ENCODE results near the gene COG7.
"Not testable (repeated sequence)": the region's sequence is repeated elsewhere in the genome, so short reads cannot be mapped to it uniquely, and the experiment has no call there.

The COG7 gene

DNA sequence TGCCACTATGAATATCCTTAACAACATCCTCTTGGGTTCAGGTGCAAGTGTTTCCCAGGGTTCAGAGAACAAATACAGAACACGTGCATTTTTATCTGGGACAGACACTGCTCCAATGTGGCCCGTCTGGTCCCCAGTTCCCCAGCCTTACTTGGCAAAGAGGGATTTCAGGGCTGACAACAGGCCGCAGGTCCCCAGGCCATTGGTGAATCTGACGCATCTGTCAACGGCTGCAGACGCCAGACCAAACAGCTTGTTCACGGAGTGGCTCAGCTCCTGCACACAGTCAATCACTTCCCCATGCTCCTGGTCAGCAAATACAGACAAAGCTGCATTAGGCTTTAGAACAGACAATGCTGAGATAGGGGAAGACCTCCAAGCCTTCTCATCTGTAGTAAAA, 36.2 kb downstream of the COG7 start:
- in situ Hi-C loops (cut with MboI; ENCODE audit: low sequenced_read_pairs): no loop called here

DNA sequence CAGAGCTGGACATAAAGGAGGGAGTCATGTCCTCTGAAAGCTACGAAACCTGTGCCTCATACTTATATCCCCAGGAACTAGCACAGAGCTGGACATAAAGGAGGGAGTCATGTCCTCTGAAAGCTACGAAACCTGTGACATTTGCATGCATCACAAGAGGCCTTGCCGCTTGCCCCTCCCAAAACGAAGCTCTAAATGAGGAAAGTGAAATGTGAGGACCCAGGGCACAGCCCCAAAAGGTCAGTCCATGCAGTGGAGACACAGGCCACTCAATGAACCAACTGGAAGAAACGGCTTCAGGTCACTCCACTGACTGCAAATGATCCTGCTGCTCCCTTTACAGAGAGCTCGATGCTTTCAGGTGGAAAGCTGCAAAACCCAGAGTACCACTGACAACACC, 38.3 kb downstream of the COG7 start:
- in situ Hi-C loops (cut with MboI; ENCODE audit: low sequenced_read_pairs): no loop called here

GRCh38 chr16:23410176-23410575, 42.8 kb downstream of the COG7 start:
- in situ Hi-C loops (cut with MboI; ENCODE audit: low sequenced_read_pairs): no loop called here

GRCh38 chr16:23409522-23409921, 43.5 kb downstream of the COG7 start:
- in situ Hi-C loops (cut with MboI; ENCODE audit: low sequenced_read_pairs): no loop called here

- in situ Hi-C loops (cut with MboI; ENCODE audit: low sequenced_read_pairs): no loop called here
These were observed 44.1 kb downstream of the COG7 start for GRCh38 chr16:23408823-23409298.

DNA sequence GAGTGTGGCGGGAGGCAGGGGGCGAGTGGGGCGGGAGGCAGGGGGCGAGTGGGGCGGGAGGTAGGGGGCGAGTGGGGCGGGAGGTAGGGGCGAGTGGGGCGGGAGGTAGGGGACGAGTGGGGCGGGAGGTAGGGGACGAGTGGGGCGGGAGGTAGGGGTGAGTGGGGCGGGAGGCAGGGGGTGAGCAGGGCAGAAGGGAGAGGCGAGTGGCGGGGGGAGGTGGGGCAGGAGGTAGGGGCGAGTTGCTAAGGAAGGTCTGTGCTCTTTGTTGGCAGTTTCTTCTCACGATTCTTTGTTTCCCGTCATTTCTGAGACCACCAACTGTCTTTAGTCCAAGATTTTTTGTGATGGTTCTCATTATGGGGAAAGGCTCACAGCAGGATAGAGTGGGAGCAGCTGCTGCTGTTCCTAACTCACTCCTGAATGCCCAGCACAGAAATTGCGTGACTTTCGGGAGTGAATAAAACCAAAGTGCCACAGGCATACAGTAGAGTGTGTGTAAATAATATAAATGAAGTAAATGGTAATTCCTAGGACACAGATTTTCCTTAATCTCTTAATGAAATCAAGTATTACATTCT, 44.7 kb downstream of the COG7 start:
- in situ Hi-C loops (cut with MboI; ENCODE audit: low sequenced_read_pairs): no loop called here

DNA sequence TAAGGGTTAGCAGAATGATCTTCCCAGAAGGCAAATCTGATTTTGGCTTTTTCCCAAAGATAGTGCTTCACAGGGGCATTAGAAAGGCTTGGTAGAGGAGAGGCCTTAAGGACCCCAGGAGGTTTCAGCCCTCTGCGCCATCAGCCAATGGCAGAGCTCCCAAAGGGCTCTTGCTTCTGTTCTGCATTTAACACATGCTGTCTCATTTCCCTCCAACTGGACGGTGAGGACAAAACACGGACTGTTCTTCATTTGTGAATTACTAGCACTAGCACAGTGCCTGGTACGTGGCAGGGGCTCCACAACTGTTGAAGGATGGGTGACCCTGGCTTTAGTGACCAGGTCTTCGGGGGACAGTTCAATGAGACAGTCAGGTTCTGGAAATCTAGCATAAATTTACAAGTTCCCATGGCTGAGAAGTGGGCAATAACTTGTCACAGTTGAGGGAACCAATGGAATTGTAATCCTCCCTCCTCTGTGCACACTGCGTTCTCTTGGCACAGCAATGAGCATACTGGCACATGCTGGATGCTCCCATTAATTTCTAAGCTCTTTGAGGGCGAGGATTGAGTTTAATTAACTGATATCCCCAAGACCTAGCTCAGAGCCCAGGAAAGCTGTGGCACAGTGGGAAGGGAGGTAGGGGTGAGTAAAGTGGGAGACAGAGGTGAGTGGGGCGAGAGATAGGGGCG, 45.4 kb downstream of the COG7 start:
- in situ Hi-C loops (cut with MboI; ENCODE audit: low sequenced_read_pairs): no loop called here

DNA sequence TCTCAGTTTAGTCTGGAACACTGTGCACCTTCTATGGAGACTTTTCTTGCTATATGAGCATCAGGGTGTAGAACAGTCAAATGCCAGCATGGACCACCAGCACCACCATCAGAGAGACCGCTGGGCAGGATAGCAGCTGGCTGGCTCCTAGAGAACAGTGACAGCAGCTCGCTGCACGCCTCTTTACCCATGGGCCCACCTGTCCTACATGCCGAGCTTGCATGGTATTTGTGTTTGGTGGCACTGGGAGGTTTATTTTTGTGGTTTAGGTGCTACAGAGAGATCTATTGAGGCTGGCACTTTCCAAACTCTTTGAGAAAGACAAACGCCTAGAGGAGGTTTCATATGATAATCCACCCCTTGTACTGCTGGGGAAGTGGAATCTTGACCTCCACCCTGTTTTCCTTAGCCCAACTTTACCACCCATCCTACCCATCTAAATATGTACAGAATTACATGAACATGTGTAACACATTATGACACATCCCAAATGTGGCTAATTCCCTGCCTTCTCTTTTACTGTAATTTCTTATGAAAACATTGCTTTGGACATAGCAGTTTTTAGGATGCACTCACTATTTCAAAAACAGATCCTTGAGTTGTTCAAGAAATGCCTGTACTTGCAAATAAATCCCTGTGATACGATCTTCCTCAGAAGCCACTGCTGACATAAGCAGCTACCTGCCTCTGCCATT, 46.3 kb downstream of the COG7 start:
- in situ Hi-C loops (cut with MboI; ENCODE audit: low sequenced_read_pairs): no loop called here

DNA sequence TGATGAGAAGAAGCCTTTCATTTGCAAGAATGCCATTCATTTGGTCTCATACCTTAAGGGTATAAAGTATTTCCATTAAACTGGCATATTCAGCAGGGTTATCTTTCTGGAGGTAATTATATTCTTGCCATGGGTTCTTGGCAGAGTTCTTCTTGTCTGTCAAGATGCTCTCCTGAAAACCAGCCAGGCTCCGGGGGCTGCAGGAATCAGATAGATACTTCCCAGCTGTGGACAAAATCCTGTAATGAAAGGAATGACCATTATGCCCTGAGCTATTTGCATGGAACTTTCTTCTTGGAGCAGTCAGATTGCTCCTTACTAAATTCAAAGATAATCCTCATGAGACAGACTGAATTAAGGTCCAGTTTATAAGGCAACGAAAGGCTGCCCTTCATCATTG, 47.0 kb downstream of the COG7 start:
- in situ Hi-C loops (cut with MboI; ENCODE audit: low sequenced_read_pairs): no loop called here

- in situ Hi-C loops (cut with MboI; ENCODE audit: low sequenced_read_pairs): no loop called here
These were observed 49.4 kb downstream of the COG7 start for GRCh38 chr16:23403547-23403946.

DNA sequence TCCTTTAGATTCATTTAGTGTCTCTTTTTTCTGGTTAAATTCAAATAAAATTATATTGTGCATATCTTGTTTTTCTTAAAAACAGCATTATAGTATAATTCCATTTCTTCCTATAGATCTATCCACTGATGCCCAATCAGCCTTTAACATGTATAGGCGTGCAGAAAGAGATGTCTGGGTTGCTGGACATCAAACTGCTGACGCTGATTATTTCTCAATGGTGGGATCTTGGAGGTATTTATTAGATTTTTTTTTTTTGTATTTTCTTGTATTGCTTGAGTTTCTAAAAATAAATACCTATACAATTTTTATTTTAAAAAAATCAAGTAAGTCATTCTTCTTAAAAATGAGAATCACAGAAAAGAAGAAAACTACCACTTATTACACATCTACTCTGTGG, 50.9 kb downstream of the COG7 start:
- in situ Hi-C loops (cut with MboI; ENCODE audit: low sequenced_read_pairs): no loop called here

DNA sequence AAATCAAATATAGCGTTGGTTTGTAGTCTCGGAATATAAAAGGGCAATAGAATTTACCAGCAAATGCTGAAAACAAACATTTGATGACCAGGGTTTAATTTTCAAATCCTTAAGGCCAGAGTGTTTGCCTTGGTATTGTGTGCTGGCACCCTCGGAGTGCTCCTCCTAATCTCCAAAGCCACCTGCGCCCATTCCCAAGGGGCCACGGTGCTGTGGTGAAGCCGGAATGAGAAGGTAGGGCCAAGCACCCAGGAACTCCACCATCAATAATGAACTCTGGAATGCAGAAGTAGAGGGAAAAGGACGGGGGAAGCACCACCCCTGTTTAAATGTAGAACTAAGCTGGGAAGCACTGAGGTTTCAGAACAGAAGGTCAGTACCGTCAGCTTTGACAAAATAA, 51.9 kb downstream of the COG7 start:
- in situ Hi-C loops (cut with MboI; ENCODE audit: low sequenced_read_pairs): no loop called here

- in situ Hi-C loops (cut with MboI; ENCODE audit: low sequenced_read_pairs): not testable (repeated sequence)
These were observed 52.5 kb downstream of the COG7 start for GRCh38 chr16:23400447-23400846.

DNA sequence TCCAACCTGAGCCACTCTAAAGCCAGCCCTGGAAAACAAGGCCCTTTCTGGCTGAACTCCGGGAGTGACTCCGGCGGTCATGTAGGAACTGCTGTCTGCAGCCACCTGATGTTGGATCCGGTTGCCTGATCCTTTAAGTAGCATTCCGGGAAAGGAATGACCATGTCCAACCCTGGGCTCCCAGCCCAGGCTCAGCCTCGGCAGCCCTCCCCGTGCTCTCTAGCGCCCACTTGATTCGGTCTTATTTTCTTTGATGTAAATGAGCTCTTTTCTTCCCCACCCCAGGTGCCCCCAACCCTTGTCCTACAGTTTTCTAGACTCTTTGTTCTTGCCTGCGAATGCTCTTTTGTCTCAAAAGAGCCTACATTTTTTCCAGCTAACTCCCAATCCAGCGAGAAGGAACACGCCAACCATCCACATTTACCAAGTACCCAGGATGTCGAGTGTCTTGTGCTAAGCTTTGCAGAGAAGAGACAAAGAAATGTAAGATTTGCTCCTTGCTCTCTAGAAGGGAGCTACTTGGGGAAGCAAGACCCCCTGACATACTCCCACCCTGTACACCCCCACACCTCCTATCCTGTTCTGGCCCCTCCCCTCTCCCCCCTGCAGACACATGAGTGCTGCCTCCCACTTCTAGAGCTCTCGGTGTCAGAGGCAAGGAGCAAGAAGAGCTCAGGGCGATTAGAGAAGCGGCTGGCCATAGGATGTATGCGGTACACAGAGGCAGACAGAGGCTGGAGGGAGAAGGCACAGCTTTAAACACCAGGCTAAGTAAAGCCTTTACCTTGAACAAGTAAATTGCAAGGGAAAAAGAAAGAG, 53.8 kb downstream of the COG7 start:
- in situ Hi-C loops (cut with MboI; ENCODE audit: low sequenced_read_pairs): no loop called here

- in situ Hi-C loops (cut with MboI; ENCODE audit: low sequenced_read_pairs): no loop called here
These were observed 55.5 kb downstream of the COG7 start for GRCh38 chr16:23397464-23397863.

DNA sequence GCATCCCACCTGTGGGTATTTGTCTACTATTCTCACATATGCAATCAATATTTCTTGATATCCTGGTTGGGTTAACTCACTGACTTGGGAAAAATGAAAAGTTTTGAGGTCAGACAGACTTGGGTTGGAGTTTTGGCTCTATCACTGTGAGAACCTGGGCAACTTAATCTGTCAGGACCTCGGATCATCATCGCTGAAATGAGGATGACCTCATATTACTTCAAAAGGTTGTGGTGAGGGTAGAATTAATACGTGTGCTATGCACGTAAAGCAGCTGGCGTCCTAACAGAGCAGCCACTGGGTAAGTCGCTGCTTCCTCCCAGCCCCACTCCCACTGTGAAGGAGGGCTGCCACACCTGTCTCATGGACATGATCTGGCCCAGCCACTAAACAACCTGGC, 57.3 kb downstream of the COG7 start:
- in situ Hi-C loops (cut with MboI; ENCODE audit: low sequenced_read_pairs): no loop called here

- in situ Hi-C loops (cut with MboI; ENCODE audit: low sequenced_read_pairs): no loop called here
These were observed 58.7 kb downstream of the COG7 start for GRCh38 chr16:23394141-23394831.

GRCh38 chr16:23392223-23392600, 60.8 kb downstream of the COG7 start:
- in situ Hi-C loops (cut with MboI; ENCODE audit: low sequenced_read_pairs): no loop called here

GRCh38 chr16:23391381-23392222, 61.4 kb downstream of the COG7 start:
- in situ Hi-C loops (cut with MboI; ENCODE audit: low sequenced_read_pairs): no loop called here

DNA sequence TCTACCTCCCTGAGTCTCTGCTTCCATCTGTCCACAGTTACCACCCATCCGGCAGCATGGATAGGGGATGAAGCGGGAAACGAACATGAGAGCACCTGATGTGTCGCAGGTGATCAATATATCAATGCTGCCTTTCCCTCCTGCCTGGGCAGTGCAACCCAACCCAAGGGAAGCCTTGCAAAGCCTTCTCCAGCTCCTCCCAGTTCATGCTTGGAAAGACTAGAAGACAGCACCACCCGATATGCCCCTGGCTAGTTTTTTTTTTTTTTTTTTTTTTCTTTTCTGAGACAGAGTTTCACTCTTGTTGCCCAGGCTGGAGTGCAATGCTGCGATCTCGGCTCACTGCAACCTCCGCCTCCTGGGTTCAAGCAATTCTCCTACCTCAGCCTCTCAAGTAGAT, 63.1 kb downstream of the COG7 start:
- in situ Hi-C loops (cut with MboI; ENCODE audit: low sequenced_read_pairs): not testable (repeated sequence)

Measured in hTERT RPE-1 (cell line).